GM21786 (cell line): ENCODE measurements around the gene ITGA8.
"Not testable (repeated sequence)": the region's sequence is repeated elsewhere in the genome, so short reads cannot be mapped to it uniquely, and the experiment has no call there.

ENCODE experiments used
- ATAC-seq: cut with Tn5 transposase; IDR thresholded peaks from one replicate; pipeline ENCODE4 v1.9.1; 2021; ENCODE audit not compliant: unreplicated experiment

Gene ITGA8

GRCh38 chr10:15690031-15690430 is 29.7 kb downstream of the ITGA8 start:
- ATAC-seq, result no peak

GRCh38 chr10:15684768-15685167 is 35.0 kb downstream of the ITGA8 start:
- no peak for ATAC-seq

- no peak for ATAC-seq
Observed at GRCh38 chr10:15681076-15681475, 38.6 kb downstream of the ITGA8 start.

- ATAC-seq, result no peak
Observed at GRCh38 chr10:15678851-15679250, 40.9 kb downstream of the ITGA8 start.

- no peak for ATAC-seq
Observed at GRCh38 chr10:15672469-15672868, 47.3 kb downstream of the ITGA8 start.

GRCh38 chr10:15670880-15671279 is 48.8 kb downstream of the ITGA8 start:
- ATAC-seq, result no peak

- no peak for ATAC-seq
Observed at GRCh38 chr10:15661574-15661973, 58.1 kb downstream of the ITGA8 start.

- ATAC-seq, result no peak
Observed at GRCh38 chr10:15660990-15661389, 58.7 kb downstream of the ITGA8 start.

- no peak for ATAC-seq
Observed at GRCh38 chr10:15658069-15658702, 61.5 kb downstream of the ITGA8 start.

GRCh38 chr10:15652757-15653156 is 67.0 kb downstream of the ITGA8 start:
- no peak for ATAC-seq

GRCh38 chr10:15652117-15652516 is 67.6 kb downstream of the ITGA8 start:
- ATAC-seq, result no peak

GRCh38 chr10:15651175-15651574 is 68.5 kb downstream of the ITGA8 start:
- ATAC-seq, result no peak

GRCh38 chr10:15642095-15642494 is 77.6 kb downstream of the ITGA8 start:
- no peak for ATAC-seq

- ATAC-seq, result no peak
Observed at GRCh38 chr10:15640536-15641085, 79.1 kb downstream of the ITGA8 start.

GRCh38 chr10:15636446-15636845 is 83.3 kb downstream of the ITGA8 start:
- no peak for ATAC-seq

GRCh38 chr10:15632456-15633091 is 87.1 kb downstream of the ITGA8 start:
- no peak for ATAC-seq

- not testable (repeated sequence) for ATAC-seq
Observed at GRCh38 chr10:15631205-15631604, 88.5 kb downstream of the ITGA8 start.

GRCh38 chr10:15630353-15630752 is 89.4 kb downstream of the ITGA8 start:
- no peak for ATAC-seq

GRCh38 chr10:15627617-15628196 is 92.0 kb downstream of the ITGA8 start:
- no peak for ATAC-seq

- ATAC-seq, result no peak
Observed at GRCh38 chr10:15626937-15627336, 92.8 kb downstream of the ITGA8 start.

- ATAC-seq, result no peak
Observed at GRCh38 chr10:15625261-15625660, 94.5 kb downstream of the ITGA8 start.
